Colon (tissue), 2 donors: Measurements from ENCODE around the gene PKN3.

Experiments used
- FAIRE-seq: peaks from 2 replicates; lab custom pipeline; 2012; peaks lifted over from hg19 to GRCh38; lab: Jason Lieb, UNC
- donor health status: control.
- donor health status: control.

The PKN3 gene

GRCh38 chr9:128747241-128747640, 44.9 kb downstream of the PKN3 start:
- no peak for FAIRE-seq

- FAIRE-seq = no peak
Measured at GRCh38 chr9:128750926-128751595, 48.8 kb downstream of the PKN3 start.

GRCh38 chr9:128753627-128754026, 51.3 kb downstream of the PKN3 start:
- no peak for FAIRE-seq

GRCh38 chr9:128757602-128758001, 55.3 kb downstream of the PKN3 start:
- no peak for FAIRE-seq

GRCh38 chr9:128762671-128763449, 60.6 kb downstream of the PKN3 start:
- FAIRE-seq = no peak

- no peak for FAIRE-seq
Measured at GRCh38 chr9:128764361-128764760, 62.1 kb downstream of the PKN3 start.

- FAIRE-seq = no peak
Measured at GRCh38 chr9:128765499-128765898, 63.2 kb downstream of the PKN3 start.

- no peak for FAIRE-seq
Measured at GRCh38 chr9:128768606-128769005, 66.3 kb downstream of the PKN3 start.
